Measurements from ENCODE around the gene ST3GAL2. TPM values are rescaled to one million over a fixed set of nuclear protein-coding genes. Genes with fewer than 3 reads are reported as not detected.

ST3GAL2 gene
- total RNA-seq, 2 donors from 2014 or later: 56.4 to 57.8 TPM

GRCh38 chr16:70478912-70479341 is 40.0 kb upstream of the ST3GAL2 start:
- Mint-ChIP-seq H3K27ac (no peak overlapping the region), H3K4me1 (no peaks in the 10 kb centered on the region), H3K4me3 (no peak overlapping the region), H3K27me3 (ENCODE audit: insufficient read depth) (no peaks in the 10 kb centered on the region), H3K9me3 (no peaks in the 10 kb centered on the region), H3K36me3 (ENCODE audit: low read depth) (peaks cover 29% of the 10 kb centered on the region)
- Histone ChIP-seq H3K9ac (ENCODE audit: extremely low read depth, low read length, poor library complexity, severe bottlenecking) (no peak overlapping the region), H3K36me3 (ENCODE audit: control insufficient read depth, insufficient read depth, low read length) (peaks cover 31% of the 10 kb centered on the region), H3K4me3 (ENCODE audit: low read length) (no peak overlapping the region), H3K9me3 (ENCODE audit: control insufficient read depth, low read length) (no peaks in the 10 kb centered on the region), H3K27me3 (ENCODE audit: control insufficient read depth, insufficient read depth, low read length, poor library complexity, severe bottlenecking) (no peaks in the 10 kb centered on the region), H3K27ac (ENCODE audit: low read depth, low read length) (no peak overlapping the region), H3K4me1 (ENCODE audit: control insufficient read depth, insufficient read depth, low read length) (no peaks in the 10 kb centered on the region)
- WGBS, 2 experiments (ENCODE audit: insufficient coverage in 1 of 2, insufficient read length in 1 of 2): 85 to 93% methylated on average over 9 to 10 of the region's 10 CpGs
- TF ChIP-seq CTCF (conservative IDR thresholded peaks at IDR 0.05): no peak
- DNase-seq: peak; percentile 74

- H3K4me3 Mint-ChIP-seq: no peak overlapping the region
- WGBS, 2 experiments (ENCODE audit: insufficient coverage in 1 of 2, insufficient read length in 1 of 2): 90 to 92% methylated on average over 3 to 8 of the region's 8 CpGs
- H3K27me3 Mint-ChIP-seq (ENCODE audit: insufficient read depth): no peaks in the 10 kb centered on the region
- no peaks in the 10 kb centered on the region for H3K9me3 Mint-ChIP-seq
- Histone ChIP-seq H3K27me3 (ENCODE audit: control insufficient read depth, insufficient read depth, low read length, poor library complexity, severe bottlenecking) (no peaks in the 10 kb centered on the region), H3K4me1 (ENCODE audit: control insufficient read depth, insufficient read depth, low read length) (no peaks in the 10 kb centered on the region), H3K36me3 (ENCODE audit: control insufficient read depth, insufficient read depth, low read length) (peaks cover 24% of the 10 kb centered on the region), H3K27ac (ENCODE audit: low read depth, low read length) (no peak overlapping the region), H3K4me3 (ENCODE audit: low read length) (no peak overlapping the region), H3K9ac (ENCODE audit: extremely low read depth, low read length, poor library complexity, severe bottlenecking) (no peak overlapping the region), H3K9me3 (ENCODE audit: control insufficient read depth, low read length) (no peaks in the 10 kb centered on the region)
- no peak for DNase-seq
- H3K4me1 Mint-ChIP-seq: no peaks in the 10 kb centered on the region
- peaks cover 21% of the 10 kb centered on the region for H3K36me3 Mint-ChIP-seq (ENCODE audit: low read depth)
- TF ChIP-seq CTCF (conservative IDR thresholded peaks at IDR 0.05): no peak
- H3K27ac Mint-ChIP-seq: peak overlapping the region; percentile 44
Observed at GRCh38 chr16:70478169-70478568, 39.3 kb upstream of the ST3GAL2 start.

GRCh38 chr16:70476272-70477020 is 37.5 kb upstream of the ST3GAL2 start:
- Histone ChIP-seq H3K36me3 (ENCODE audit: control insufficient read depth, insufficient read depth, low read length) (peaks cover 16% of the 10 kb centered on the region), H3K4me1 (ENCODE audit: control insufficient read depth, insufficient read depth, low read length) (no peaks in the 10 kb centered on the region), H3K27me3 (ENCODE audit: control insufficient read depth, insufficient read depth, low read length, poor library complexity, severe bottlenecking) (no peaks in the 10 kb centered on the region), H3K4me3 (ENCODE audit: low read length) (no peak overlapping the region), H3K9me3 (ENCODE audit: control insufficient read depth, low read length) (no peaks in the 10 kb centered on the region), H3K9ac (ENCODE audit: extremely low read depth, low read length, poor library complexity, severe bottlenecking) (no peak overlapping the region), H3K27ac (ENCODE audit: low read depth, low read length) (no peak overlapping the region)
- Mint-ChIP-seq H3K4me1 (no peaks in the 10 kb centered on the region), H3K27me3 (ENCODE audit: insufficient read depth) (no peaks in the 10 kb centered on the region), H3K4me3 (no peak overlapping the region), H3K36me3 (ENCODE audit: low read depth) (peaks cover 12% of the 10 kb centered on the region), H3K27ac (no peak overlapping the region), H3K9me3 (no peaks in the 10 kb centered on the region)
- no peak for TF ChIP-seq CTCF (conservative IDR thresholded peaks at IDR 0.05)
- DNase-seq: no peak
- 91 to 92% methylated on average over 9 to 13 of the region's 13 CpGs for WGBS, 2 experiments (ENCODE audit: insufficient coverage in 1 of 2, insufficient read length in 1 of 2)
